Metanephros (tissue), 2 donors: ENCODE results near the gene MCCC2. TPM values are rescaled to one million over a fixed set of nuclear protein-coding genes. Genes with fewer than 3 reads are reported as not detected.

ENCODE experiments used
- small RNA-seq: library from RNA; depleted of rRNA; stranded (forward); fragments of <200 nt; gene quantifications from one replicate; pipeline ENCODE3, GENCODE V24; 2014; ENCODE audit warnings: low replicate concordance
- total RNA-seq: library from RNA; depleted of rRNA; stranded (reverse); fragments of >200 nt; gene quantifications from one replicate; pipeline ENCODE4 v1.2.3, GENCODE V29; 2014

The MCCC2 gene
- 56.9 TPM for total RNA-seq

DNA sequence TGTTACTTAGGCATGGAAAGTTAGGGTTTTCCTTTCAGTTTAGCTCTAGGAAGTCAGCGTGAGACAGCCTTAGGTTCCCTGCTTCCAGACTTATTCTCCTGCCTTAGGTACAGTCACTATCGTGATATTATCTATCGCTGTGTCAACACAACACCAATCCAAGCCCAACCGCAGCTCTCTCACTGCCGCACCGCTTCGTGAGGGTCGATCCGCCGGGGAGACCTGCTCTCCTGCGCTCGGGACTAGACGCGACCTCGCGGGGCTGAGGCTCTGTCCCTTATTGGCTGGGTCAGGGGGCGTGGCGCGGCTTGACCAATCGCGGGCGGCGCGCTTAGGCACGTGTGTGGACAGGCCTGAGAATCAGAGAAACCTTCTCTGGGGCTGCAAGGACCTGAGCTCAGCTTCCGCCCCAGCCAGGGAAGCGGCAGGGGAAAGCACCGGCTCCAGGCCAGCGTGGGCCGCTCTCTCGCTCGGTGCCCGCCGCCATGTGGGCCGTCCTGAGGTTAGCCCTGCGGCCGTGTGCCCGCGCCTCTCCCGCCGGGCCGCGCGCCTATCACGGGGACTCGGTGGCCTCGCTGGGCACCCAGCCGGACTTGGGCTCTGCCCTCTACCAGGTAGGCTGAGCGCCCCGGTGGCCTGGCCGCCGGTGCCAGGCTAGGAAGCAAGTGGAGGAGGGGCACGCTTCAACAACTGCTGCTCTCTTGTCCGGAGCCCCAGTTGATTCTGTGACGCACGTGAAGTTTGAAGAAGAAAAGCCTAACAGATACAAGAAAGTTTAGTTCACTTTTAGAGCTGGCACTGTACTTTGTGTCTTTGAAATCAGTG is at the start of gene MCCC2:
Gene MCCC2 (plus strand): TSS at position 400 of the 825 bp plus-strand sequence. CDS start 86 bp downstream, at position 486.

Small RNA genes within 50 kb of the gene (small RNA-seq; reads per million reads assigned to genes)
- not detected for gene HMGN1P12

Other genes starting within 250 kb of the MCCC2 start
- 31.7 TPM for gene BDP1, start 131.7 kb upstream of the MCCC2 start, total RNA-seq
- gene CARTPT, start 131.9 kb downstream of the MCCC2 start, total RNA-seq, result 0.23 TPM